ENCODE data around the gene SPATA46. TPM values are rescaled to one million over a fixed set of nuclear protein-coding genes. Genes with fewer than 3 reads are reported as not detected.

Gene SPATA46
- total and polyA plus RNA-seq, 2 of the 8 experiments (the other 6 are each of a cell fraction or from before 2014, with no cell fraction given): not detected

GRCh38 chr1:162412002-162412401, 35.3 kb upstream of the SPATA46 start, which contains the start of gene SH2D1B (continued):
- TF ChIP-seq SP4 (IDR thresholded peaks at IDR 0.05; ENCODE audit: low read length) (no peak), RXRA (IDR thresholded peaks at IDR 0.05; ENCODE audit: insufficient read depth, low read depth, low read length) (no peak), SIX5 (IDR thresholded peaks at IDR 0.05; ENCODE audit: low read depth, low read length) (no peak), CHD7 (IDR thresholded peaks at IDR 0.05; ENCODE audit: insufficient replicate concordance, low read length) (no peak), SIN3A (conservative IDR thresholded peaks at IDR 0.05 in 1 of 2, IDR thresholded peaks at IDR 0.05 in 1 of 2; ENCODE audit: low read depth in 1 of 2, low read length in 2 of 2) (no peak)
